DMS53 treated with DMSO at 0.1 percent for 48 hours (cell line): Measurements from ENCODE around the gene CLMN.
"Not testable (repeated sequence)": the region's sequence is repeated elsewhere in the genome, so short reads cannot be mapped to it uniquely, and the experiment has no call there.

Source experiments
- DNase-seq: peaks from one replicate; lab custom pipeline; 2025; ENCODE audit not compliant: unreplicated experiment; lab: John Stamatoyannopoulos, UW

Gene CLMN

GRCh38 chr14:95142208-95142607 is 177.5 kb downstream of the CLMN start:
- no peak for DNase-seq

- no peak for DNase-seq
Observed at GRCh38 chr14:95141684-95142083, 178.0 kb downstream of the CLMN start.

- no peak for DNase-seq
Observed at GRCh38 chr14:95140060-95140858, 179.4 kb downstream of the CLMN start.

GRCh38 chr14:95138876-95139275 is 180.8 kb downstream of the CLMN start:
- no peak for DNase-seq

- not testable (repeated sequence) for DNase-seq
Observed at GRCh38 chr14:95138455-95138854, 181.3 kb downstream of the CLMN start.

DNA sequence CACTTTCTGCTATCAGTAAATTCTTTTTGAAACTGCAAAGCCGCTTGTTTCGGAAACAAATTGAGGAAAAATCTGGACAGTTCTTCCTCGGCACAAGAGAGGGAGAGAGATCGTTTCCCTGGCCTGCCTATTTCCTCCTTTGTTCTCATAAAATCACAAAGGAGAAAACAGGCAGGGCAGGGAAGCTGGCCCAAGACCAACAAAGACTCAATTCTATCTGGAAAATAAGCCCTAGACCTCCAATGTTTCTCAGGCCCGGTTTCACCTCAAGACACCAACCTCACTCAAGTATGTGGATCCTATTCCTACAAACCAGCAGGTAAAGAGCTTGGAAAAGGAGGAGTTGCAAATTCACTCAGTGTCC is 181.9 kb downstream of the CLMN start:
- DNase-seq = no peak

- no peak for DNase-seq
Observed at GRCh38 chr14:95137164-95137803, 182.4 kb downstream of the CLMN start.

GRCh38 chr14:95136631-95137030 is 183.1 kb downstream of the CLMN start:
- no peak for DNase-seq

GRCh38 chr14:95134304-95134933 is 185.3 kb downstream of the CLMN start:
- no peak for DNase-seq

DNA sequence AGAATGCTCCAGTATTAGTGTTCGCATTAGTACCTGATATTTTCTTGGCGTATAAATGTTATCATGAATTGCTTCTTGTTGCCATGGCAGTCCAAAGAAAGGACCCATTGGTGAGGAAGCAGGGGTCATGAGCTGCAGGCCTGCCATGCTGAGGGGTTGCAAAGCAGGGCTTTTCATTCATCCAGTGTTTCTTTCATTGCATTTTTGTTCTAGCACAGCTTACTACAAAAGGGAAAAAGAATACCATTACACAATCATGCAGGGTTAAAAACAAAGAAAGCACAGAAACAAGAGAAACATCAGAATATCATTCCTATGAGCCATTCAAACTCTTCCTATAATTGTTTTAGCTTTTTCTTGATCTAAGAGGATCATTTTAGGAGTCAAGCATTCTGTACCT is 186.4 kb downstream of the CLMN start:
- DNase-seq = no peak

GRCh38 chr14:95132760-95133159 is 186.9 kb downstream of the CLMN start:
- DNase-seq = no peak
